ENCODE data around the gene RSPH3. TPM values are rescaled to one million over a fixed set of nuclear protein-coding genes. Genes with fewer than 3 reads are reported as not detected.
"Not testable (repeated sequence)": the region's sequence is repeated elsewhere in the genome, so short reads cannot be mapped to it uniquely, and the experiment has no call there.

RSPH3 gene
- total and polyA plus RNA-seq, 2 of the 8 experiments (the other 6 are each of a cell fraction or from before 2014, with no cell fraction given), result 0.60 to 2.7 TPM

DNA sequence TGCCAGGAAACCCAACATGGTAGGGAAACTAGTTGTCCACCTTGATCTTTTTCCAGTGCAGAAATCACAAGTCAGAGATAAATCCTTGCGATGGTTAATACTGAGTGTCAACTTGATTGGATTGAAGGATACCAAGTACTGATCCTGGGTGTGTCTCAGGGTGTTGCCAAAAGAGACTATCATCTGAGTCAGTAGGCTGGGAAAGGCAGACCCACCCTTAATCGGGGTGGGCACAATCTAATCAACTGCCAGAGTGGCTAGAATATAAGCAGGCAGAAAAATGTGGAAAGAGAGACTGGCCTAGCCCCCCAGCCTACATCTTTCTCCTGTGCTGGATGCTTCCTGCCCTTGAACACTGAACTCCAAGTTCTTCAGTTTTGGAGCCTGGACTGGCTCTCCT is 10.3 kb downstream of the RSPH3 start:
- H3K4me3 ChIP-seq (ENCODE audit: extremely low read depth in 1 of 4, insufficient read depth in 2 of 4, low read depth in 3 of 4, low read length in 4 of 4); H3K23me2 ChIP-seq (ENCODE audit: low read depth, low read length); H2AFZ ChIP-seq (ENCODE audit: low read length); H3K9me3 ChIP-seq (ENCODE audit: insufficient read depth in 2 of 2, low read depth in 1 of 2, low read length in 1 of 2); H3K56ac ChIP-seq (replicated peaks; ENCODE audit: insufficient read length, low read depth, low read length); H3K4me2 ChIP-seq (ENCODE audit: insufficient read depth in 1 of 2, low read depth in 2 of 2, low read length in 2 of 2); H2BK20ac ChIP-seq (ENCODE audit: low read length); H3K14ac ChIP-seq (ENCODE audit: insufficient read length); H4K8ac ChIP-seq (ENCODE audit: extremely low read depth, insufficient read depth, low read length); H2BK5ac ChIP-seq (ENCODE audit: low read depth, low read length); H3K27ac ChIP-seq (ENCODE audit: low read depth, low read length); H3K79me2 ChIP-seq (ENCODE audit: control insufficient read depth in 1 of 2, insufficient read depth in 2 of 2, low read length in 2 of 2); H3K23ac ChIP-seq (ENCODE audit: insufficient read length); H3K4me1 ChIP-seq (replicated peaks in 1 of 4; ENCODE audit: control insufficient read depth in 3 of 4, insufficient read depth in 4 of 4, low read length in 3 of 4); H4K5ac ChIP-seq (ENCODE audit: insufficient read length, low read depth, low read length); H2BK15ac ChIP-seq (ENCODE audit: low read length); FAIRE-seq; H4K91ac ChIP-seq (replicated peaks; ENCODE audit: insufficient read length, low read length); H3K36me3 ChIP-seq (ENCODE audit: control insufficient read depth in 2 of 4, insufficient read depth in 4 of 4, low read length in 3 of 4); H3K4ac ChIP-seq (replicated peaks; ENCODE audit: insufficient read length, low read depth, low read length); H3K9ac ChIP-seq (replicated peaks in 1 of 4; ENCODE audit: extremely low read depth in 1 of 4, low read depth in 3 of 4, low read length in 3 of 4); H3K79me1 ChIP-seq (ENCODE audit: low read depth, low read length); H3K18ac ChIP-seq (ENCODE audit: extremely low read depth, low read length); H2BK120ac ChIP-seq (replicated peaks; ENCODE audit: low read depth, low read length); H4K20me1 ChIP-seq (replicated peaks in 1 of 2; ENCODE audit: control insufficient read depth in 1 of 2, insufficient read depth in 2 of 2, low read length in 2 of 2); H3K27me3 ChIP-seq (replicated peaks in 1 of 4; ENCODE audit: control insufficient read depth in 3 of 4, extremely low read depth in 1 of 4, insufficient read depth in 3 of 4, low read length in 3 of 4); H2BK12ac ChIP-seq (ENCODE audit: low read depth, low read length); H2AK5ac ChIP-seq (ENCODE audit: low read depth, low read length); POLR2A ChIA-PET (ENCODE audit: partially characterized antibody); DNase-seq (ENCODE audit: low read depth in 1 of 2, low spot score in 2 of 2): not testable (repeated sequence)
- CTCF ChIA-PET (ENCODE audit: partially characterized antibody), result interaction anchor here (1.0 kb wide), 1 partner anchor 114 kb away, joined by 3 read pairs; no protein-coding TSS in a partner anchor
- 89% methylated on average over 2 of the region's 2 CpGs; no CpG with 5 or more reads in 1 of the 2 experiments for WGBS, 2 experiments (ENCODE audit: extremely low coverage in 1 of 2, insufficient coverage in 1 of 2, insufficient read length in 1 of 2, insufficient replicate concordance in 2 of 2, low coverage in 1 of 2, low lambda C conversion rate in 2 of 2, missing lambda C conversion rate in 1 of 2)

Data from H1 (cell line).